GM18505 (cell line): ENCODE data around the gene CAPN11.
"Not testable (repeated sequence)": the region's sequence is repeated elsewhere in the genome, so short reads cannot be mapped to it uniquely, and the experiment has no call there.

Experiments
- ATAC-seq: cut with Tn5 transposase; IDR thresholded peaks from one replicate; pipeline ENCODE4 v1.9.1; 2021; ENCODE audit not compliant: unreplicated experiment
- POLR2A ChIP-seq: IDR thresholded peaks from 4 replicates; pipeline ENCODE4 v1.6.1; 2011; ENCODE audit warnings: borderline replicate concordance; ENCODE audit not compliant: insufficient read depth, insufficient read length; ENCODE audit errors: extremely low read depth

CAPN11 gene

DNA sequence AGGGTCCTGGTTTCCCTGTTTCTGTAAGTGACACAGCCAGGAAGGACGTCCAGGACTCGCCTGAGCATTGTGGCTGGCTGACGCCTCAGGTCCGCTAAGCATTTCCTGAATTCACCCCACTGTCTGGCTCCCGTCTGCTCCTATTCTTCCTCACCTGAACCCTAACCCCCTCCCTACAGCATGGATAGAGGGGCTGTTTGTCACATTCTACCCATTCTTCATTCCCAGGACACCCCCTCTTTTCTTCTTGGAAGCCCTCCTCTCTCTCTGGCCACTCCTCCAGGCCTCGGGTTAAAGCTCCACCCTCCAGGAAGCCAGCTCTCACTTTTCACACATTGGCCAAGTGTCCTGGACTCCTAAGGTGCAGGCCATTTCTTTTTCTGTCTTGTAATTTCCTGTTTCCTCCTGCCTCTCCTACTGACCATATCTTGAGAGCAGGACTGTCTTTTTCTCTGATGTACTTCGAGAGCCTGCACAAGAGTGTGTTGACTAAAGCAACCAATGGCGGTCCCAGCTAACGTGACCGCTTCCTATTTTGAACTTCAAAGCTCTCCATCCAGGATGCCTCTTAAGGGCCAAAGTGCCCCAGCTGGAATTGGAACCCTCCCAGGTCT, 33.9 kb downstream of the CAPN11 start:
- no peak for ATAC-seq
- no peak for TF ChIP-seq POLR2A

DNA sequence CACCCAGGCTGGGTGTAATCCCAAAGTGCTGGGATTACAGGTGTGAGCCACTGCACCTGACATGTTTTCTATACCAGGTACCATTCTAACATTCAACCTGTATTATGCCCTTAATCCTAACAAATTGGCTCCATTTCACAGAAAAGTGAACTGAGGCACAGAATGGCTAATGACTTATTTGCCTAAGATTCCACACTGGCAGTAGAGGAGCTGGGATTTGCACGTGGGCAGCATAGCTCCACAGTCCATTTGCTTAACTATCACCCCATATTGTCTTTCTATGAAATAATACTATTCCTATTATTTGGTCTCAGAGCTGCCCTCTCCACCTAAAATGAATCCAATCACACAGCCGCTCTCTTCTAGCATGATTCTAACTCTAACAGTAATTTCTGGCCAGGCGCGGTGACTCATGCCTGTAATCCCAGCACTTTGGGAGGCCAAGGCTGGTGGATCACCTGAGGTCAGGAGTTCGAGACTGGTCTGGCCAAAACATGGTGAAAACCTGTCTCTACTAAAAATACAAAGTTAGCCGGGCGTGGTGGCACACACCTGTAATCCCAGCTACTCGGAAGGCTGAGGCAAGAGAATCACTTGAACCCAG, 34.8 kb downstream of the CAPN11 start:
- ATAC-seq, result no peak
- TF ChIP-seq POLR2A, result no peak

DNA sequence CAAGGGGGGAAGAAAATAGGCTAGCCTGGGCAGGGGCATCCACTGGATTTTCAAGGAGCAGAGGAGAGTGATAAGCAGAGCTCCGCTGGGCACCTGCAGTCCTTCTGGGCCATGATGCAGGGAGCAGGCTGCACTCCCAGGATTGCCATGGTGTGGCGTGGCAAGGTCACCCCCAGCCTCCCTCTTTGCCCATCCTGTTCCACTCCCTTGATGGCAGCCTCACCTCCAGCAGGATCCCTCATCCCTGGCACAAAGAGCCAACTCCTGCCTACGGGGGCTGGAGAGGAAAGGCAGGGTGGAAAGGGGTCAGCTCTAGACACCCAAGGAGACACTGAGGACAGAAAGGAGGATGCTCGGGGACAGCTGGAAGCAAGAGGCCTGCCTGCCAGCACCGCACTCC, 35.7 kb downstream of the CAPN11 start:
- no peak for ATAC-seq
- no peak for TF ChIP-seq POLR2A

DNA sequence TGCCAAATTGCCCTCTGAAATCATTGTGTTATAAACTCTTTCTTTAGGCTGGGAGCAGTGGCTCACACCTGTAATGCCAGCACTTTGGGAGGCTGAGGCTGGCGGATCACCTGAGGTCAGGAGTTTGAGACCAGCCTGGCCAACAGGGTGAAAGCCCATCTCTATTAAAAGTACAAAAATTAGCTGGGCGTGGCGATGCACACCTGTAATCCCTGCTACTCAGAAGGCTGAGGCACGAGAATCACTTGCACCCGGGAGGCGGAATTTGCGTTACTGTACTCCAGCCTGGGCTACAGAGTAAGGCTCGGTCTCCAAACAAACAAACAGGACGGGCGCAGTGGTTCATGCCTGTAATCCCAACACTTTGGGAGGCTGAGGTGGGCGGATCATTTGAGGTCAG, 37.7 kb downstream of the CAPN11 start:
- not testable (repeated sequence) for ATAC-seq

- TF ChIP-seq POLR2A, result no peak
- ATAC-seq, result no peak
Observed at GRCh38 chr6:44198684-44199083, 40.1 kb downstream of the CAPN11 start.

DNA sequence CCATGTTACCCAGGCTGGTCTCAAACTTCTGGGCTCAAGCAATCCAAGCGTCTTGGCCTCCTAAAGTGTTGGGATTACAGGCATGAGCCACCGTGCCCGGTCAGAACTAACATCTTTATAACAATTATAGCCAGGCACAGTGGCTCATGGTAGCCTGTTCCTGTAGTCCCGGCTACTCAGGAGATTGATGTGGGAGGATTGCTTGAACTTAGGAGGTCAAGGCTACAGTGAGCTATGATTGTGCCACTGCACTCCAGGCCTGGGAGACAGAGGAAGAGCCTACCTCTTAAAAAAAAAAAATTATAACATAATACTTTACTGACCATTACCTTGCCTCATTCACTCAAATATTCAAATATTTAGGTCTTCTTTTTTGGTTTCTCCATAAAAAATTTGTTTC, 41.3 kb downstream of the CAPN11 start:
- no peak for TF ChIP-seq POLR2A
- ATAC-seq, result no peak

DNA sequence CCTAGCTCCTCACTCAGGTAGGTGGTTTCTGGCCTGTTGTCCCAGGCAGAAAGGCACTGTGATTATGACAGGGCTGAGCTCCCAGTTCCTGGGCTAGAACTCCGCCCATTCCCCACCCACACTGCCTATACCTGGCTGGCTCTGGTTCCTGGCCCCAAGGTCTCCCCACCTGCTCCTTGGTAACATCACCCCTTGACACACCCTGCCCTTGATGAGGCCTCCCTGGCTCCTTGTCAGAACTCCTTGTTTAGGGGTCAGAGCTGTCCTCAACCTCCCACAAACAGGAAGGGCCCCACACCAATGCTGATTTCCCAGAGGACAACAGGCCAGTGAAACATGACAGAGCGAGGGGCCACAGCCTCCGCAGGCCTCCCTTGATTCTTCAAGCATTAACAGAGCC, 42.6 kb downstream of the CAPN11 start:
- ATAC-seq, result no peak
- no peak for TF ChIP-seq POLR2A

- no peak for ATAC-seq
- TF ChIP-seq POLR2A, result no peak
Observed at GRCh38 chr6:44201638-44202303, 43.2 kb downstream of the CAPN11 start.

DNA sequence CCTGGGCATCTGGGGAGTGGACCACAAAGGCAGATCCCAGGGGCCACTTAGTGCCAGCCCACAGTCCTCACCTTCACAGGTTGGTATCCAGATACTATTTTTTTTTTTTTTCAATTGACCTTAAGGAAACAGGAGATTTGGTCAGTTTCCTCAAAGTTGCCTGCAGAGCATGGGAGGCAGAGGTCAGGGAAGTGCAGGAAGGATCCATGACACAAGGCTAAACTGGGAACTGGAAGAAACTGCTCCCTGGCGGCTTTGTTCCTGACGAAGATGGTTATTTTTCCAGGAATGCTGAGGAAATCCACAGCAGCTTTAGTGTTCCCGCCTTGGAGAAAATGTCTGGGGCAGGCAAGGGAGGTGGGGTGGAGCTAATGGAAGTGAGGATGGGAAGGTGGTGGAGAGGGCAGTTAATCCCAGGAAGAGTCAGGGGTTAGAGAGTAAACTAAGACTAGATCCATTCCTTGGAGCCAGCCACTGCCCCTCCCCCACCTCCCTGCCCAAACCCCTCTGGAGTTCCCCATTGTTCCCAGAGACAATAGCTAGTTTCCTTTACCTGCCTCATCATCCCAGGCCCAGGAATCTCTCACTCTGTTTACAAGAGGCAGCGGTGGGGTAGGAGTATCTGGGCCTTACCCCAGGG, 43.8 kb downstream of the CAPN11 start:
- no peak for TF ChIP-seq POLR2A
- no peak for ATAC-seq

GRCh38 chr6:44202972-44203750, 44.5 kb downstream of the CAPN11 start:
- ATAC-seq, result no peak
- no peak for TF ChIP-seq POLR2A

DNA sequence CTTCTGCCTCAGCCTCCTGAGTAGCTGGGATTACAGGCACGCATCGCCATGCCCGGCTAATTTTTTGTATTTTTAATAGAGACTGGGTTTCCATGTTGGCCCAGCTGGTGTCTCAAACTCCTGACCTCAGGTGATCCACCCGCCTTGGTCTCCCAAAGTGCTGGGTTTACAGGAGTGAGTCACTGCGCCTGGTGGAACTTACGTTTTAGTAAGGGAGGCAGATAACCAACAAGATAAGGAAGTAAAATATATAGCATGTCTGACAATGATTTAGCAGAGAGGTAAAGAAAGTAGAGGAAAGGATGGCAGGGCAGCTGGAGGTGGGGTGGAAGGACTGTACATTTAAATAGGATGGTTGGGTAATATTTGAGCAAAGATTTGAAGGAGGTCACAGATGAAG, 45.3 kb downstream of the CAPN11 start:
- no peak for TF ChIP-seq POLR2A
- ATAC-seq, result no peak

GRCh38 chr6:44207966-44208365, 49.3 kb downstream of the CAPN11 start:
- no peak for ATAC-seq
- TF ChIP-seq POLR2A, result no peak

- ATAC-seq, result no peak
Observed at GRCh38 chr6:44211284-44211683, 52.7 kb downstream of the CAPN11 start.

More at GRCh38 chr6:44211284-44211683, 52.7 kb downstream of the CAPN11 start:
- no peak for TF ChIP-seq POLR2A
